Right cardiac atrium (tissue), 5 donors: Measurements from ENCODE around the gene SAMD4A. TPM values are rescaled to one million over a fixed set of nuclear protein-coding genes. Genes with fewer than 3 reads are reported as not detected.

ENCODE experiments used
- ATAC-seq, 2 donors: fragments of 200-7000 bp; cut with Tn5 transposase; one replicate each; pipeline versions ENCODE4 v1.8.0 to v1.9.1; 2020; ENCODE audit warnings: moderate library complexity in 2 of 2, mild to moderate bottlenecking in 1 of 2
- DNase-seq, 3 donors: peaks; one replicate each; pipeline ENCODE4 v3.0.0-alpha.2; 2020
- H3K27ac ChIP-seq: one replicate; pipeline ENCODE4 v1.5.1; 2013; ENCODE audit warnings: mild to moderate bottlenecking, low read length, control low read depth, moderate library complexity
- H3K27me3 ChIP-seq: one replicate; pipeline ENCODE4 v1.6.1; 2013; ENCODE audit not compliant: control insufficient read depth, insufficient read depth
- H3K4me1 ChIP-seq: one replicate; pipeline ENCODE4 v1.6.1; 2013; ENCODE audit warnings: low read length; ENCODE audit not compliant: control insufficient read depth, insufficient read depth
- H3K4me3 ChIP-seq: one replicate; pipeline ENCODE4 v1.5.1; 2013; ENCODE audit warnings: low read length, control low read depth
- H3K9me3 ChIP-seq: one replicate; pipeline ENCODE4 v1.6.1; 2013; ENCODE audit warnings: low read length; ENCODE audit not compliant: control insufficient read depth
- WGBS: extraction: QIAGEN DNeasy Blood & Tissue Kit; methylation state at CpG from one replicate; pipeline ENCODE4 v1.1.7; 2013; 5-methylcytosine and 5-hydroxymethylcytosine counted together
- intact Hi-C, 4 donors: fragments of 100-400 bp; cut with DNase I; formaldehyde crosslinking; loops; one replicate each; pipeline versions ENCODE4 v1.11.0 to v1.14.0; 2022 to 2023
- polyA plus RNA-seq: library from polyadenylated mRNA; stranded (reverse); fragments of 200-250 nt; gene quantifications from one replicate; pipeline ENCODE4 v1.2.3, GENCODE V29; 2013
- total RNA-seq, 4 donors: library from RNA; stranded (reverse); fragmentation: NEBNext Ultra II Directional; extraction: Animal tissue kit (Norgen Biotek cat#: 25700); gene quantifications; one replicate each; pipeline ENCODE4 v1.2.1, GENCODE V29; 2021
- donor health status: healthy with polysubstance abuse.
- donor health status: DM: no; HTN: yes; CAD: no.
- donor health status: DM: no; HTN: no; CAD: no.
- donor health status: DM: no; HTN: yes; CAD: no; lungs with severe emphysema.
- donor health status: DM: yes; HTN: yes; CAD: no.

Gene SAMD4A
- total and polyA plus RNA-seq, 5 donors = 57.2 to 166 (median 137) TPM

DNA sequence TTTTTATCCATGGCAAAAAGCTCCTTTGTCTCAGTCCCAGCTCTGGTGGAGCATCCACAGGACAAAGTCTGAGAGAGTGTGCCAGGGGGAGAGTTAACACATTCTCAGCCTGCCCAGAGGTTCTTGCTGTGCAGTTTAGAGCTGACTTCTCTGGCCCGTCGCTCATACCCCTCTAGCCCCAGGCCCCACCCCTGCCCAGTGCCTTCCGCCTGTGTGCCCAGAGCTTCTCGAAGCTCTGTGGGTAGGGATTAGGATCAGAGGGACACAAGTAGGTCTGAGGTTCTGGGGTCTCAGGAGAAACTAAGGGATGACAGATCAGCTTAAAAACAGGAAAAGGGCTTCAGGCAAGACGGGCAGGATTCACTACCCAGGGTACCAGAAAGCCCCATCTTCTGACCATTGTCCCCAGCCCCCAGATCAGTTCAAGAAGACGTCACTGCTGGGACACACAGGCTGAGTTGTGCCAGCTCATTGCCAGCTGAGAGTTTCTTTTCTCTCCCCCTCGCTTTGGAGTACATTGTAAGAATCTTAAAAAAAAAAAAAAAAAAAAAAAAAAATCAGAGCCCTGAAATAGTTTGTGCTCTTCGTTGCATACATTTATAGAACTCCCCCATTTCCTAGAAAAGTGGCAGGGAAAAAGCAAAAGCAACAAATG, 208.7 kb downstream of the SAMD4A start:
- H3K4me1 ChIP-seq = peaks cover 11% of the 10 kb centered on the region
- H3K4me3 ChIP-seq = no peak overlapping the region
- H3K27ac ChIP-seq = peak overlapping the region; percentile 78
- H3K27me3 ChIP-seq = no peaks in the 10 kb centered on the region
- no peaks in the 10 kb centered on the region for H3K9me3 ChIP-seq
- no peak for ATAC-seq
- DNase-seq = no peak
- intact Hi-C loops = loop anchor here in 1 of 4 donors (10.0 kb wide), 1 partner anchor 81 kb away; no protein-coding TSS in a partner anchor
- WGBS = 65% methylated on average over 8 of the region's 8 CpGs

DNA sequence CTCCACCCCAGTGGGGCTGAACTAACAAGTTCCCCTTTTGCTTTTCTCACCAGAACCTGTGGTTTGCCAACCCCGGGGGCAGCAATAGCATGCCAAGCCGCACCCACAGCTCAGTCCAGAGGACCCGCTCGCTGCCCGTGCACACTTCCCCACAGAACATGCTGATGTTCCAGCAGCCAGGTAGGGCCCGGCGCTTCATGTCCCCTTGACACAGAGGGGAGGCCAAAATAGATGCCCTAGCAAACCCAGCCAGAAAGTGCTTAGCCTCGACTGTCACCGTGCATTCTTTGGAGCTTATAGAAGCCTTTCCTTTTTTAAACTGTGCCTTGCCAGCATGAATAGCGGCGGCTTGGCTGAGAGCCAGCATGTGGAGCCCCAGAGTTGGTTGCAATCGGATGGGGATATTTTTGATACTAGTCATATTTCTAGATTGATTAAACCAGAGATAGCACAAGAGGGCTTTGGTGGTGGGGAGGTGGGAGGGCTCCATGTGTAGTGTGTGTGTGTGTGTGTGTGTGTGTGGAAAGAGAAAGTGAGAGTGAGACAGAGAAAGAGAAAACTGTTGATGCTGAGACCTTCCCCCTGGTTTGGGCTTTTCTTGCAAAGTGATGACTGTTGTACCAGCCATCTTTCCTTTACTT, 209.6 kb downstream of the SAMD4A start:
- DNase-seq = peak in 2 of 3 donors; percentile 82 to 83
- Histone ChIP-seq H3K27me3 (no peaks in the 10 kb centered on the region), H3K4me1 (peaks cover 11% of the 10 kb centered on the region), H3K27ac (peak overlapping the region; percentile 78), H3K9me3 (no peaks in the 10 kb centered on the region), H3K4me3 (no peak overlapping the region)
- peak in 1 of 2 donors; percentile 12 for ATAC-seq
- intact Hi-C loops = loop anchor here in 1 of 4 donors (10.0 kb wide), 1 partner anchor 82 kb away; no protein-coding TSS in a partner anchor
- 36% methylated on average over 12 of the region's 12 CpGs for whole genome bisulfite sequencing

DNA sequence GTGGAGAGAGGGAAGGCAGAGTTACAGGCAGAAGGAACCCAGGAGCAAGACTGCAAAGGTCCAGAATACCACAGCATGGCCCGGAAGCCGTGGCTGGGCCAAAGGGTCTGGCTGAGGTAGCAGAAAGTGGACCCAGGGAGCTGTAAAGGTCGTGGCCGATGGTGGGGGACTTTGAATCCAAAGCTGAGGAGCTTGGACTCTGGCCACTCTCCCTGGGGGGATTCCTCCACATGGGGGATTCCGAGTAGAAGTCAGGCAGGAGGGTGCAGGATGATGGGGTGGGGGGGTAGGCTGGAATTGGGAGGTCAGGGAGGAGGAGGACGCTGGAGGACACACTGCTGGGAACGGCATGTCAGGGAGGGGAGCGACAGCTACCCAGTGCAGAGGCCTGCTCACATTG, 210.5 kb downstream of the SAMD4A start:
- no peaks in the 10 kb centered on the region for H3K9me3 ChIP-seq
- WGBS = 64% methylated on average over 8 of the region's 8 CpGs
- no peak overlapping the region for H3K4me3 ChIP-seq
- no peak for ATAC-seq
- DNase-seq = no peak
- intact Hi-C loops = loop anchor here in 1 of 4 donors (10.0 kb wide), 1 partner anchor 83 kb away; no protein-coding TSS in a partner anchor
- peaks cover 8% of the 10 kb centered on the region for H3K4me1 ChIP-seq
- H3K27me3 ChIP-seq = no peaks in the 10 kb centered on the region
- peak overlapping the region; percentile 37 for H3K27ac ChIP-seq

DNA sequence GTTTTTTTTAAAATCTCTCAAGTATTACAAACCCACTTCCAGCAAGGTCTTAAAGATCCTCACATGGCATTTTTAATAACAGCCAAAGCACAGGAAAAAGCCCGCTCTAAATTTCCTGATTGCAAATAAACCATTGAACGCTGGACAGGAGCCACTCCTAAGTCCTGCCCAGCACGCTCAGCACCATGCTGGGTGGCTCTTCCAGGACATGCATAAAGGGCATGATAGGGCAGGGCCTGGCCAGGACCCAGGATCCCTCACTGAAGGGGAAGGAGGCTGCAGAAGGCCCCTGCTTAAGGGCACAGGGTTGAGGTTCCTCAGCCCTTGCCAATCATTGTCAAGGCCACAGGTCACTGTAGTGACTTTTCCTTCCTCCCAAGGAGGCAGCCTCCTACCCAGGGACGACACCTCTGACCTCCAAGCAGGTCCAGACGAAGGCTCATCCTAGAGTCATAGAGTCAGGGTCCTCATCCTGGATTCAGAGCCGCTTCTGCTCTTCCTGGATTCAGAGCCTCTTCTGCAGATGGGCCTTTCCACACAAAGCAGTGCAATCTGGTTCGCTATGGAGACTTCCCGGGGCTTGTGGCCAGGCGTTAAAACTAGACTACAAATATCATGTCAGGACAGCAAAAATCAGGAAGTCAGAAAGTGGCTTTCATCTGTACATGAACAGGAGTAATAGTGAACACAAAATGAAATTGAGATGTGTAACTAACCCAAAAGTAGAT, 211.9 kb downstream of the SAMD4A start:
- DNase-seq (peak in 1 of 3 donors; percentile 77), ATAC-seq (peak in 1 of 2 donors; percentile 34)
- no peaks in the 10 kb centered on the region for H3K9me3 ChIP-seq
- H3K4me3 ChIP-seq = no peak overlapping the region
- 76% methylated on average over 9 of the region's 9 CpGs for WGBS
- no peaks in the 10 kb centered on the region for H3K27me3 ChIP-seq
- H3K27ac ChIP-seq = peak overlapping the region; percentile 81
- intact Hi-C loops = loop anchor here in 1 of 4 donors (10.0 kb wide), 1 partner anchor 84 kb away; no protein-coding TSS in a partner anchor
- H3K4me1 ChIP-seq = peaks cover 12% of the 10 kb centered on the region

DNA sequence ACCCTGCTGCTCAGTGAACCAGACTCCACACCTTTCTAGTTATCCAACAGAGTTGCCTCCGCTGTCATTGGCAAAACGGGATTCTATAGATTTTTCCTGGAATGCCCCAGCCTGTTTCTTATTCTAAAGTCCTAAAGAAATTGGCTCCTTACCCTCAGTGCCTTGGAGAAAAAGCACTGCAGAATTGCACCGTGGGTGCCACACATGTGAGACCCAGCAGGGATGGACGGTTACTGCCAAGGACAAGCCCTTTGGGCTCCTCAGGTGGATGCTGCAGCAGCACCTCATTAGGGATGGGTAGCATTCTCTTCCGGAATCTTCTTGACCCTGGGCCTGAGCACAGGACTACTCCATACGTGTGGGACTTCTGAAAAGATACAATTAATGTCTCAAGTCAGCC, 214.2 kb downstream of the SAMD4A start:
- WGBS = 75% methylated on average over 6 of the region's 6 CpGs
- H3K4me1 ChIP-seq = peaks cover 14% of the 10 kb centered on the region
- H3K9me3 ChIP-seq = no peaks in the 10 kb centered on the region
- no peak for DNase-seq
- H3K4me3 ChIP-seq = no peak overlapping the region
- intact Hi-C loops = no loop called here
- ATAC-seq = no peak
- H3K27ac ChIP-seq = no peak overlapping the region
- no peaks in the 10 kb centered on the region for H3K27me3 ChIP-seq

DNA sequence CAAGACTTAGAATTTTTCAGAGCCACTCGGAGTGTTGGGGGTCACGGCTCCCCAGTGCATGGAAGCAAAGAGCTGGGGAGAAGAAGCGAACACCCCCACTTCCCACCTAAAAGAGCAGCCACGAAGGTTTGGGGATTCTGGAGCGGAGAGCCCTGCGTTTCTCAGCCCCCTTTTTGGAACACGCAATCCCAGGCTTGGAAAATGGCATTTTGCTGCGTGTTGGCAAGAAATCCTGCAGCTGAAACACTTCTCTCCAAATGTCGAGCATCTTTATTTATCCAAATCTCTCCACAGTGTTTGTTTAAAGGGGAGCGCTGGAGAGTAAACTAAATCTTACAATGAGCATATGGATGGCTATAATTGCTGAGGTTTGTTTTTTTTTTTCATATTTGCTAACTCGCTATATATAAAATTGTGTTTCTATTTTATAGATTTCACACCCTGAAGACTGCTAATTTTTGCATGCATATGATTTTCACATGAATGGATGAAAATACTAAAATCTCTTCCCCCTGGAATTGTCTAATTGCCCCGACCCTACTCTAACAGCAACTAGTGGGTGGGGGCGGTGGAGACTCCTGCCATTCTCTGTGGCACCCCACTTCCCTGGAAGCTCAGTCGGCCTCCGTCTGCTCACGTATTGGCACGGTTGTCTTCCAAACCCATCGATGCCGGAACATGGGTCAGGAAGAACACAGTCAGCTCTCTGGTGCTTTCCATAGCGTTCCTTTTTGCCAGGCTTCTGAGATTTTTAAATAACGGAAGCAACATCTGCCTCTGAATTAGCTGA, 215.2 kb downstream of the SAMD4A start:
- no peak overlapping the region for H3K27ac ChIP-seq
- no peak overlapping the region for H3K4me3 ChIP-seq
- intact Hi-C loops = no loop called here
- 79% methylated on average over 21 of the region's 21 CpGs for WGBS
- H3K4me1 ChIP-seq = peaks cover 14% of the 10 kb centered on the region
- no peak for ATAC-seq
- H3K27me3 ChIP-seq = no peaks in the 10 kb centered on the region
- no peaks in the 10 kb centered on the region for H3K9me3 ChIP-seq
- DNase-seq = no peak

DNA sequence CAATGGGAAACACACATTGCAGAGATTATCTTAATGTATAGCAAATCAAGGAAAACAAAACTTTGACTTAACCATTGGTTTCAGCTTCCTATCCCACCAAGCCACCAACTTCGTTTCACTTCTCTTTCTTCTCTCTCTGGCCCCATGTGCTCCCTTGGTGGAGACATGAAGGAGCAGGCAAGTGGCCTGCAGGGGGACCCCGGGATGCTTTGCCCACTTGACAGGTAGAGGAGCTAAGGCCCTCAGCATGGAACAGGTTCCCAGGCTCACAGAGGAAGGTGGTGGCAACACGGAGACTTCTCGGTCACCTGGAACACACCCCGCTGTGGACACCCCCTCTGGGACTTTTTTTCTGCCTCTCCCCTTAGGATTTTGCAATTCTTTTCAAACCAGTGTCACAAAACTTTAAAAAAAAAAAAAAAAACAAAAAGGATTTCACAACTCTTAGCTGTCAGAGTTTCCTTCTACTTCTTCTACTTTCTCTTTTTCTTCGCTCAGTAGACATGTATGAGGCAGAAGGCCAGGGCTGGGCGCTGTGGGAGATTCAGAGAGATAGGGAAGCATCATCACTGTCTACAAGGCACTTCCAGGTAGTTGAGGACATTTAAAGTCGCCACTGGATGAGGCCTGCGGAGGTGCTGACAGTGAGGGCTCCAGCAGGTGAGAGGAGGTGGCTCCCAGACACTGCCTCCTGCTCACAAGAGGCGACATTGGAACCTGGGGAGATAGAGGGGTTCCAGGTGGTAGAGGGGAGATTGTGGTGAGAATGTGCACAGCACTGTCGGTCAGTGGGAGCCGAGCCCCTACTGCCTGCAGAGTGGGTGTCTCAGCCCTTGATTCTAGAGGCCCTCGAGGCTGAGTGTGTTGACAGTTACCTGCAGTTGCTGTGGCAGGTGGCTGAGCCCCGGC, 216.1 kb downstream of the SAMD4A start:
- Histone ChIP-seq H3K9me3 (no peaks in the 10 kb centered on the region), H3K4me1 (peaks cover 16% of the 10 kb centered on the region), H3K27ac (peak overlapping the region; percentile 82), H3K27me3 (no peaks in the 10 kb centered on the region), H3K4me3 (no peak overlapping the region)
- WGBS = 78% methylated on average over 14 of the region's 14 CpGs
- ATAC-seq (no peak), DNase-seq (peak in 2 of 3 donors; percentile 65)
- intact Hi-C loops = no loop called here

DNA sequence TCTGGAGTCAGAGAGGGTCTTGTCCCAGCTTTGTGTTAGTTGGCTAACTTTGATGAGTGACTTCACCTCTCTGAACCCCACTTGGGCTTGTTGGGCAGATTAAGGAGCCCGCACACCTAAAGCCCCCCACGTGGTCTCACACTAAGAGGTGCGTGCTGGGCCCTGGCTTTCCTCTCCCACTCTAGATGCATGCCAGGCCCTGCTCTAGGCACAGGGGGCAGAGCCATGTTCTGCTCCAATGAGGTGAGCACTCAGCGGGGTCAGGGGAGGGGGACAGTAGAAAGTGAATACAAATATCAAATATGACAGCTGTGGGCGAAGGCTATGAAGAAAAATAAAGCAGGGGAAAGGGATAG, 216.7 kb downstream of the SAMD4A start:
- no peaks in the 10 kb centered on the region for H3K9me3 ChIP-seq
- DNase-seq (peak in 1 of 3 donors; percentile 51), ATAC-seq (no peak)
- H3K4me3 ChIP-seq = no peak overlapping the region
- intact Hi-C loops = no loop called here
- WGBS = 92% methylated on average over 5 of the region's 5 CpGs
- H3K27ac ChIP-seq = peak overlapping the region; percentile 82
- H3K4me1 ChIP-seq = peaks cover 16% of the 10 kb centered on the region
- H3K27me3 ChIP-seq = no peaks in the 10 kb centered on the region

DNA sequence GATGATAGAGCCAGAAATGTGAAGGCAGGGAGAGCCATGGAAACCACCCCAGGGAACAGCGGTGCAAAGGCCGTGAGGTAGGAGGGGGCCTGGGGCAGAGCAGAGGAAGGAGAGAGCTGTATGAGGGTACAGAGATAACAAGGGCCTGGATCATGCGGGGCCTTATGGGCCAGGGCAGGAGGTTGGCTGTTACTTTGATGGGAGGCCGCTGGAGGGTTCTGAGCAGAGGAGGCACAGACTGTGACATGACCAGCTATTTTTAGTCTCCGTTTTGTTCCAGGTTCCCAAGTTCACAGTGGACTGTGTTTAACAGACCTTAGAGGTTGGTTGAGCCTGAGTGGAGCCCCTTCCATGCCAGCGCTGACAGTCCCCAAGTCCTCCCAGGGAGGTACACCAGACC, 217.1 kb downstream of the SAMD4A start:
- Histone ChIP-seq H3K9me3 (no peaks in the 10 kb centered on the region), H3K27ac (peak overlapping the region; percentile 97), H3K4me3 (no peak overlapping the region), H3K4me1 (peaks cover 13% of the 10 kb centered on the region), H3K27me3 (no peaks in the 10 kb centered on the region)
- ATAC-seq (peak; percentile 84 to 86), DNase-seq (peak; percentile 48 to 80 (median 79))
- intact Hi-C loops = no loop called here
- WGBS = 66% methylated on average over 6 of the region's 6 CpGs

DNA sequence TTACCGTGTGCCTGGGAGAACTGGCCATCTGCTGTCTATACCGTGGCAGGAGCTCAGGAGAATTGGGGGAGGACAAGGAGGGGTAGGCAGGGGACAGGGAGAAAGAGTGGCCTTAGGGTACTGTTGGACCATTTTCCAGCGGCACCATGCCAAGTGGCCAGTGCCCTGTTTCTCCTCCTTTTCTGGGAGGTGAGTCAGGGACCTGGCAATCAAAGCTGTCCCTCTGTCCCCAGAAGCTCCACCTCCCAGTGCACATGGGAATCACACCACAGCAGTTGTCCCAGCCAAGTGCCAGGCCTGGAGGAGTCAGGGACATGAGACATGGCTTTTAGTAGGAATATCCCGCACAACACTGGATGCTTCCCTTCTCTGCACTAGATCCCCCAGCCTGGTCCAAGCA, 217.7 kb downstream of the SAMD4A start:
- intact Hi-C loops = no loop called here
- 67% methylated on average over 4 of the region's 4 CpGs for WGBS
- Histone ChIP-seq H3K4me3 (no peak overlapping the region), H3K27me3 (no peaks in the 10 kb centered on the region), H3K4me1 (peaks cover 13% of the 10 kb centered on the region), H3K27ac (peak overlapping the region; percentile 97), H3K9me3 (no peaks in the 10 kb centered on the region)
- DNase-seq (peak; percentile 67 to 86 (median 82)), ATAC-seq (peak; percentile 78 to 81)
